SK-N-SH treated with all-trans-retinoic acid at 6 μM for 48 hours (cell line): ENCODE measurements around the gene UEVLD.

Experiments
- ATAC-seq: fragments of 200-7000 bp; cut with Tn5 transposase; 3 replicates; pipeline ENCODE4 v1.9.1; 2020; ENCODE audit warnings: mild to moderate bottlenecking, moderate library complexity
- ARNTL ChIP-seq: fragments of 450-650 bp; formaldehyde crosslinking; IDR thresholded peaks from 2 replicates; pipeline ENCODE4 v1.5.0; 2020; ENCODE audit warnings: low read depth, mild to moderate bottlenecking, moderate library complexity, borderline replicate concordance
- CSRNP3 ChIP-seq: fragments of 250-450 bp; sonication (Bioruptor Pico); IDR thresholded peaks from 2 replicates; pipeline ENCODE4 v1.5.1; 2021; ENCODE audit warnings: mild to moderate bottlenecking, moderate library complexity
- ESRRG ChIP-seq: fragments of 250-450 bp; sonication (Bioruptor Pico); IDR thresholded peaks from 2 replicates; pipeline ENCODE4 v1.6.1; 2021; ENCODE audit warnings: mild to moderate bottlenecking
- GLIS3 ChIP-seq: fragments of 250-450 bp; sonication (Bioruptor Pico); IDR thresholded peaks from 2 replicates; pipeline ENCODE4 v1.5.0; 2020; ENCODE audit warnings: mild to moderate bottlenecking, moderate library complexity
- OSR1 ChIP-seq: fragments of 250-450 bp; sonication (Bioruptor Pico); IDR thresholded peaks from 2 replicates; pipeline ENCODE4 v1.8.0; 2022; ENCODE audit warnings: moderate library complexity, mild to moderate bottlenecking, inconsistent platforms
- PATZ1 ChIP-seq: fragments of 250-450 bp; sonication (Bioruptor Pico); IDR thresholded peaks from 2 replicates; pipeline ENCODE4 v1.8.0; 2020; ENCODE audit warnings: mild to moderate bottlenecking, moderate library complexity, borderline replicate concordance
- POU6F1 ChIP-seq: fragments of 250-450 bp; sonication (Bioruptor Pico); IDR thresholded peaks from 2 replicates; pipeline ENCODE4 v1.8.0; 2021; ENCODE audit warnings: low read depth, mild to moderate bottlenecking, moderate library complexity, borderline replicate concordance
- PPARA ChIP-seq: fragments of 250-450 bp; sonication (Bioruptor Pico); IDR thresholded peaks from 2 replicates; pipeline ENCODE4 v1.5.0; 2020; ENCODE audit warnings: mild to moderate bottlenecking, borderline replicate concordance
- RARB ChIP-seq: fragments of 250-450 bp; sonication (Bioruptor Pico); IDR thresholded peaks from 2 replicates; pipeline ENCODE4 v1.8.0; 2021; ENCODE audit warnings: mild to moderate bottlenecking, moderate library complexity
- SNAI2 ChIP-seq: fragments of 250-450 bp; sonication (Bioruptor Pico); IDR thresholded peaks from 2 replicates; pipeline ENCODE4 v1.5.0; 2020; ENCODE audit warnings: mild to moderate bottlenecking, moderate library complexity
- TCF4 ChIP-seq: fragments of 250-450 bp; sonication (Bioruptor Pico); IDR thresholded peaks from 2 replicates; pipeline ENCODE4 v1.8.0; 2021; ENCODE audit warnings: mild to moderate bottlenecking, moderate library complexity, borderline replicate concordance
- TOX ChIP-seq: fragments of 250-450 bp; sonication (Bioruptor Pico); IDR thresholded peaks from 2 replicates; pipeline ENCODE4 v1.8.0; 2021; ENCODE audit warnings: mild to moderate bottlenecking, moderate library complexity, borderline replicate concordance
- TSHZ2 ChIP-seq: fragments of 250-450 bp; sonication (Bioruptor Pico); IDR thresholded peaks from 2 replicates; pipeline ENCODE4 v1.5.0; 2020; ENCODE audit warnings: mild to moderate bottlenecking, moderate library complexity
- ZC3H10 ChIP-seq: fragments of 250-450 bp; sonication (Bioruptor Pico); IDR thresholded peaks from 2 replicates; pipeline ENCODE4 v1.5.1; 2021; ENCODE audit warnings: mild to moderate bottlenecking, moderate library complexity
- ZFP3 ChIP-seq: fragments of 250-450 bp; sonication (Bioruptor Pico); IDR thresholded peaks from 2 replicates; pipeline ENCODE4 v1.5.0; 2020; ENCODE audit warnings: mild to moderate bottlenecking, moderate library complexity
- ZFP30 ChIP-seq: fragments of 450-650 bp; formaldehyde crosslinking; IDR thresholded peaks from 2 replicates; pipeline ENCODE4 v1.5.0; 2022; ENCODE audit warnings: mild to moderate bottlenecking, moderate library complexity
- ZNF565 ChIP-seq: fragments of 450-650 bp; formaldehyde crosslinking; conservative IDR thresholded peaks from 2 replicates; pipeline ENCODE4 v1.5.0; 2020; ENCODE audit warnings: low read depth, mild to moderate bottlenecking, moderate library complexity
- ZNF70 ChIP-seq: fragments of 450-650 bp; formaldehyde crosslinking; IDR thresholded peaks from 2 replicates; pipeline ENCODE4 v1.5.0; 2020; ENCODE audit warnings: mild to moderate bottlenecking, moderate library complexity
- ZNF8 ChIP-seq: fragments of 450-650 bp; formaldehyde crosslinking; IDR thresholded peaks from 2 replicates; pipeline ENCODE4 v1.5.0; 2020; ENCODE audit warnings: mild to moderate bottlenecking, moderate library complexity

Gene UEVLD

GRCh38 chr11:18580113-18580766, 8.3 kb downstream of the UEVLD start:
- ATAC-seq, result no peak
- TF ChIP-seq ZFP30 (CRISPR knock-in tag), result no peak
- TF ChIP-seq TSHZ2 (CRISPR knock-in tag), result no peak
- no peak for TF ChIP-seq ESRRG (CRISPR knock-in tag)
- no peak for TF ChIP-seq ZNF565 (CRISPR knock-in tag)
- TF ChIP-seq TCF4 (CRISPR knock-in tag), result no peak
- no peak for TF ChIP-seq ZFP3 (CRISPR knock-in tag)
- no peak for TF ChIP-seq GLIS3 (CRISPR knock-in tag)
- no peak for TF ChIP-seq PATZ1 (CRISPR knock-in tag)
- TF ChIP-seq ZC3H10, result no peak
- no peak for TF ChIP-seq ARNTL (CRISPR knock-in tag)
- no peak for TF ChIP-seq OSR1 (CRISPR knock-in tag)
- TF ChIP-seq ZNF70 (CRISPR knock-in tag), result no peak
- TF ChIP-seq PPARA (CRISPR knock-in tag), result no peak
- TF ChIP-seq RARB, result no peak
- TF ChIP-seq TOX (CRISPR knock-in tag), result no peak
- no peak for TF ChIP-seq CSRNP3 (CRISPR knock-in tag)

GRCh38 chr11:18578975-18579598, 9.4 kb downstream of the UEVLD start:
- ATAC-seq, result no peak
- TF ChIP-seq OSR1 (CRISPR knock-in tag), result no peak
- TF ChIP-seq POU6F1 (CRISPR knock-in tag), result no peak
- TF ChIP-seq ZC3H10, result no peak
- no peak for TF ChIP-seq SNAI2 (CRISPR knock-in tag)
- no peak for TF ChIP-seq ZFP3 (CRISPR knock-in tag)
- TF ChIP-seq ESRRG (CRISPR knock-in tag), result no peak

GRCh38 chr11:18575361-18575760, 13.2 kb downstream of the UEVLD start:
- ATAC-seq, result no peak
- TF ChIP-seq SNAI2 (CRISPR knock-in tag), result no peak
- TF ChIP-seq ARNTL (CRISPR knock-in tag), result no peak
- no peak for TF ChIP-seq POU6F1 (CRISPR knock-in tag)
- no peak for TF ChIP-seq CSRNP3 (CRISPR knock-in tag)
- TF ChIP-seq ZFP3 (CRISPR knock-in tag), result no peak
- TF ChIP-seq OSR1 (CRISPR knock-in tag), result no peak
- TF ChIP-seq ZNF8 (CRISPR knock-in tag), result no peak
- TF ChIP-seq PATZ1 (CRISPR knock-in tag), result no peak
- TF ChIP-seq PPARA (CRISPR knock-in tag), result no peak
- TF ChIP-seq TSHZ2 (CRISPR knock-in tag), result no peak
- TF ChIP-seq RARB, result no peak
